ENCODE data around the gene PDIA5.

DNA sequence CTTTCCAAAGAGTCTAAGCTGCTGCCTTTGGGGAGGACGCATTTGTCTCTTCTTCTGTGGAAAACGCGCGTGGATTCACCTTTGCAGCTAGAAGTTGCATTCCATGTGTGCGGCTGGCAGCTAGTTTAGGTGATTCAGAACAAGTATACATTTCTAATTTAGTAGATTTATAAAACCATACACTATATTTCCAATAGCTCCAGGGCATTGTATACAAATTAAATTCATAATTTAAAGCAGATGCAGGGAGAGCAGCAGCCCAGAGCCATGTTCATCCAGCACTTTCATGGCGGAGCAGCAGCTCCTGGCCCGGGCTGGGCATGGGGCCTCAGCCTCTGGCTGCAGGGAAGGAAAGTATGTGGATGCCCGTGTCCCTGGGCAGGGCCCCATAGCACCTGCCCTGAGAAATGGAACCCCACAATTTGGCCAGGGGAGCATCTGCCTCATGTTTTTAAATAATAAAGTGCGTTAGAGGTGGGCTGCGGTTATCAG is 92.1 kb downstream of the PDIA5 start:
- TF ChIP-seq CTCF (IDR thresholded peaks at IDR 0.05) (no peak), POLR2A (IDR thresholded peaks at IDR 0.05) (no peak)
